GM12864 (cell line): ENCODE measurements around the gene RCOR2.

Experiments used
- DNase-seq: peaks from one replicate; pipeline ENCODE4 v3.0.0-alpha.2; 2011; ENCODE audit warnings: low read depth
- H3K4me3 ChIP-seq: 2 replicates; pipeline ENCODE4 v1.5.1; 2011; ENCODE audit warnings: mild to moderate bottlenecking, low read depth, low read length, control low read depth
- TF ChIP-seq, protein P1 (sequence below): IDR thresholded peaks from 2 replicates; pipeline ENCODE4 v1.5.1; 2011; ENCODE audit warnings: low read depth, mild to moderate bottlenecking, moderate library complexity, low read length, control low read depth, inconsistent platforms; ENCODE audit errors: missing control alignments

Gene RCOR2

DNA sequence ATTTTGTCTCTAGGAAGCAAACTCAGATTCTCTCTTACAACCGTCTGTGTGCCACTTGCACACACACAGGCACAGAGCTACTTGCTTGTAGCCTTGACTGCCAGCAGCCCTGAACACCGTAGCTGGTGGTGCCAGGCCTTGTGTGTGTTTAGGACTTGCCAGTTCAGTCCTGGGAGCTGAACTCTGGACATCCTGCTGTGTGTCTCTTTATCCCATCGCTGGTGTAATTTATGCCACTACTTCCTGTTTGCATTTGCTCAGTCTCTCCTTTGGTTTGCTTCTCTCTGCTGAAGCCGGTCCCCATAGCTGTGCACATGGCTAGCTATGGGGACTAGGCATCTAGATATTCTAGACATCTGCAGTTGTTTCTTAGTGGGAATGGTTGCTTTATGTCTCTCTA lies 54.0 kb downstream of the RCOR2 start:
- H3K4me3 ChIP-seq, result no peak overlapping the region
- no peak for DNase-seq
- TF ChIP-seq, protein P1, sequence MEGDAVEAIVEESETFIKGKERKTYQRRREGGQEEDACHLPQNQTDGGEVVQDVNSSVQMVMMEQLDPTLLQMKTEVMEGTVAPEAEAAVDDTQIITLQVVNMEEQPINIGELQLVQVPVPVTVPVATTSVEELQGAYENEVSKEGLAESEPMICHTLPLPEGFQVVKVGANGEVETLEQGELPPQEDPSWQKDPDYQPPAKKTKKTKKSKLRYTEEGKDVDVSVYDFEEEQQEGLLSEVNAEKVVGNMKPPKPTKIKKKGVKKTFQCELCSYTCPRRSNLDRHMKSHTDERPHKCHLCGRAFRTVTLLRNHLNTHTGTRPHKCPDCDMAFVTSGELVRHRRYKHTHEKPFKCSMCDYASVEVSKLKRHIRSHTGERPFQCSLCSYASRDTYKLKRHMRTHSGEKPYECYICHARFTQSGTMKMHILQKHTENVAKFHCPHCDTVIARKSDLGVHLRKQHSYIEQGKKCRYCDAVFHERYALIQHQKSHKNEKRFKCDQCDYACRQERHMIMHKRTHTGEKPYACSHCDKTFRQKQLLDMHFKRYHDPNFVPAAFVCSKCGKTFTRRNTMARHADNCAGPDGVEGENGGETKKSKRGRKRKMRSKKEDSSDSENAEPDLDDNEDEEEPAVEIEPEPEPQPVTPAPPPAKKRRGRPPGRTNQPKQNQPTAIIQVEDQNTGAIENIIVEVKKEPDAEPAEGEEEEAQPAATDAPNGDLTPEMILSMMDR, result no peak
